ENCODE data around the gene AXIN1.
"Not testable (repeated sequence)": the region's sequence is repeated elsewhere in the genome, so short reads cannot be mapped to it uniquely, and the experiment has no call there.

AXIN1 gene

GRCh38 chr16:370979-371514 is 18.5 kb upstream of the AXIN1 start:
- no peak for DNase-seq (ENCODE audit: low read depth, low spot score)

GRCh38 chr16:370443-370842 is 17.9 kb upstream of the AXIN1 start, which contains the start of gene MRPL28:
MRPL28 (minus strand) TSS chr16:370538; CDS start chr16:370218, 320 bp downstream.
- DNase-seq (ENCODE audit: low read depth, low spot score): peak; percentile 98

DNA sequence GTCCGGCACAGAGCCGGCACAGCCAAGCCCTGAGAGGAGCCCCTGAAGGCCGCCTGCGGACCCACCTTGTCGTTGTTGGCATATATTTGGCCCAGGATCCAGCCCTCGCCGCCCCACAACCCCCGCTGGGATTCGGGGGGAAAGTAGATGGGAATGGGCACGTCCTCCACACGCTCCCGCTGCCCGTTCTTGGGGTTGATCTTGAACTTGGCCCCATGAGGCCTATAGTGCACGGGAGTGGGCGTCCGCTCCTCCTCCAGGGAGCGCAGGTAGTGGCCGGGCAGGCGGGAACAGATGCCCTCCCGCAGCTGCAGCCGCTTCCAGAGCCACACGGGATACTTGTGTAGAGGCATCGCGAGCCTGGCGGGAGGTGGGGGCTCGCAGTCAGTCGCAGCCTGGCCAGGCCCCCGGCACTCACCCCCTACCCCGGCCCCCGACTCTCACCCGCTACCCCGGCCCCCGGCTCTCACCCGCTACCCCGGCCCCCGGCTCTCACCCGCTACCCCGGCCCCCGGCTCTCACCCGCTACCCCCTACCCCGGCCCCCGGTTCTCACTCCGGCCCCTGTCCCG is 17.4 kb upstream of the AXIN1 start:
- peak; percentile 52 for DNase-seq (ENCODE audit: low read depth, low spot score)

DNA sequence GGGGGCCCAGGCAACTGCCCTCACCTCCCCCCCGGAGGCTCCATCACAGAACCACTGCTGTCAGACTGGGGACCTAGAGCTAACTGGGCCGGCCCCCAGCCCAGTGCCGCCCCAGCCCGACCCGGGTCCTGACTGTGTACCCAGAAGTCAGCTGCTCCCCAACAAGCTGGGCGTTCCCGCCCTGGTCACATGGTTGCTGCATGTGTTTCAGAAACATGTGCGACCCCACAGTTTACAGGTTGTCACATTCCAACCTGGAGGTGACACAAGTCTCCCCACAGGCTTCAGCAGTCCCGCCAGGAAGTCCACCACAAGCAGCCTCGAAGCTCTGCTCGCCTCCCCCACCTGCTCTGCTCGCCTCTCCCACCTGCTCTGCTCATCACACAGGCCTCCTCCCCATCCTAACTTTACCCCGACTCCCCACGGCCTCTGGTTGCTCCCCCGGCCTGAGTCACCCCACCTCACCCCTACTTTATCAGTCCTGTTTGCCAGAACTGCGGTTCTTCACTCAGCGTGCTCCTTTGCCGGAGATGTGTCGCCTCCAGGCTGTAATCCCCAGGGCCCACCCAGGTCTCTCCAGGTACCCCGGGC is 16.8 kb upstream of the AXIN1 start:
- DNase-seq (ENCODE audit: low read depth, low spot score): no peak

DNA sequence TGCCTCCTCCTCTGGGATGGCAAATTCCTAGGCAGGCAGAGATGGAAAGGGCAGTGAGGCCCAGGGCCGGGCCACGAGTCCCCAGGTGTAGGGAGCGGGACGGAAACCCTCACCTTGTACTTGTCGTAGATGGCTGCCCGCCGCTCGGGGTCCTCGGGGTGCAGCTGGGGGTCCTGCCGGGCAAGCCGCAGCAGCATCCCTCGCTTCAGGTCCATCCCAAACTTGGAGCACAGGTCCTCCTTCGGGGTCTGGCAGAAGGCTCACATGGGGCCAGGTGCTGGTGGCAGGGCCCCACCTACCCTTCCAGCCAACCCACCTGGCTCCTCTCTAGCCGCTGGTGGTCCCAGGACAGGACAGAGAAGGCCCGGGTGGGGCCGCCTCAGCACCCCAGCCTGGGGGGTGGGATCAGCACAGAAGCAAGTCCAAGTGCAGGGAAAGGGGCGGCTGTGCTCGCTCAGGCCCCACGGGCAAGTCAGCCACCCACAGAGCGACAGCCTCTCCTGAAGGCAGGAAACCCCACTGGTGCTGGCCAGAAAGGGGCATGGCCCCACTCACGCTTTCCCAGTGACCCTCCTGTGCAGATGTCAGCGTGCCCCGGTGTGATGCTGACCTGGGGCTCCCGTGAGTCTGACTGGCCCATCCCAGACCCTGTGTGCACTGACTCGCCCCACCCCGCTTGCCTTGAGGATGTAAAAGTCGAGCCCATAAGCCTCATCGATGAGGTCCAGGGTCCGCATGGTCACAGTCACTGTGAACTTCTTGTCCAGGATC is 16.1 kb upstream of the AXIN1 start:
- DNase-seq (ENCODE audit: low read depth, low spot score): no peak

DNA sequence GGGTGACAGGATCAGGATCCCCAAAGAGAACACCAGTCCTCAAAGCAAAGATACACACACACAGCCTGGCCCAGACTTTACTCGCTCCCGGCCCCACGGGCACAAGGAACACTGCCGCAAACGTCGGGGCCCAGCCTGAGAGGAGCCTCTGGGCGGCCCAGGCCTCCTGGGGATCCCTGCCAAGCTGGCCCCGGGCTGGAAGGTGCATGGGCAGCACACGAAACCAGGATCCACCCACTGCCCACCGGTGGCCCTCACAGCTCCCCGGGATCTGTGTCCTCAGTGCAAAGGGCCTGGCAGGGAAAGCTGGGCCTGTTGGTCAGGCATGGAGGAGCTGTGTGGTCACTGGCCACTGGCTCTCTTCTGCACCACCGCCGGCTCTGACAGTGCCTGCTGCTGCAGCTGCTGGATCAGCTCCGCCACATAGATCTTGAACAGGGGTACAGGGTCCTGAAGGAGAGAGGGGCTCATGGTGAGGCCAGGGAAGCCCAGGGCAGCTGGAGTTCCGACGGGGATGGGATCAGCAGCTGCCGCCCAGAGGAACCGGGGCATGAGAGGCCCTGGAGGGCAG is 14.9 kb upstream of the AXIN1 start:
- no peak for DNase-seq (ENCODE audit: low read depth, low spot score)

GRCh38 chr16:366476-366875 is 14.0 kb upstream of the AXIN1 start:
- DNase-seq (ENCODE audit: low read depth, low spot score): no peak

- no peak for DNase-seq (ENCODE audit: low read depth, low spot score)
Observed at GRCh38 chr16:364595-365491, 12.3 kb upstream of the AXIN1 start.

DNA sequence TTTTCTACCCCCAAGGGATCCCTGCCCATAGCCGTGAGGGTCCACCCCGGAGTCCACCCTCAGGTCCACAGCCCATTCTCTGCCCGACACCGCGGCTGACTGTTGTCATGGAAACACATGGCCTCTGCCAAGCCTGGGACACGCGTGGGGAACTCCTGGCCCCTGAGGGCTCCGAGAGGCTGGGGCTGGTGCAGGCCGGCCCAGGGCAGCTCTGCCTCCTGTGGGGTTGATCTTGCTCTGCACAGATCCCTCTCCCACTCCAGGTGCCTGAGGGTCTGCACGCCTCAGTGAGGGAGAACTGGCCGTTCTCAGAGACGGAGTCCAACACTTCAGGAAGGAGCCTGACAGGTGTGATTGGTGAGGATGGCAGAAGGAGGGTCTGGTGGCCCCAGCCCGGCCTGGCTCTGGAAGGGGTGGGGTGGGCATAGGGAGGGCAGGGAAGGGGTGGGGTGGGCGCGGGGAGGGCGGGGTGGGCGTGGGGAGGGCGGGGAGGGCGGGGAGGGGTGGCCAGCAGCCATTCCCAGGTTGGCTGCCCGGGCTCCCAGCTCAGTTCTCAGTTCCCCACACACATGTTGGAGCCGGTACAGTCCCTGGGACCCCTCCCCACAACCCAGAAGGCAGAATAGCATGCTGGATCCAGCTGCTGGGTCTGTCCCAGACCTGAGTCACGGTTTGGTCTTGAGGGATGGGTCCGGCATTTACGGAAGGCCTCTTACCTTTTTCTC is 11.4 kb upstream of the AXIN1 start:
- DNase-seq (ENCODE audit: low read depth, low spot score): no peak

- DNase-seq (ENCODE audit: low read depth, low spot score): no peak
Observed at GRCh38 chr16:363110-363765, 10.7 kb upstream of the AXIN1 start.

- not testable (repeated sequence) for DNase-seq (ENCODE audit: low read depth, low spot score)
Observed at GRCh38 chr16:362702-362999, 10.1 kb upstream of the AXIN1 start.

GRCh38 chr16:361872-362701 is 9.6 kb upstream of the AXIN1 start:
- DNase-seq (ENCODE audit: low read depth, low spot score): peak; percentile 86

GRCh38 chr16:361341-361871 is 8.9 kb upstream of the AXIN1 start:
- no peak for DNase-seq (ENCODE audit: low read depth, low spot score)

- DNase-seq (ENCODE audit: low read depth, low spot score): no peak
Observed at GRCh38 chr16:360698-361336, 8.3 kb upstream of the AXIN1 start.

GRCh38 chr16:359871-360697 is 7.6 kb upstream of the AXIN1 start:
- DNase-seq (ENCODE audit: low read depth, low spot score): no peak

- DNase-seq (ENCODE audit: low read depth, low spot score): no peak
Observed at GRCh38 chr16:359067-359763, 6.7 kb upstream of the AXIN1 start.

- DNase-seq (ENCODE audit: low read depth, low spot score): no peak
Observed at GRCh38 chr16:356741-357140, 4.2 kb upstream of the AXIN1 start.

All from astrocyte of the hippocampus (primary cell).